A673 (cell line): Measurements from ENCODE around the gene TMEM131L. TPM values are rescaled to one million over a fixed set of nuclear protein-coding genes. Genes with fewer than 3 reads are reported as not detected.
A peak's percentile ranks its signal among the peaks of the same experiment; 100 is the strongest.
"Not testable (repeated sequence)": the region's sequence is repeated elsewhere in the genome, so short reads cannot be mapped to it uniquely, and the experiment has no call there.

Experiments used
- BruUV-seq: library from RNA; stranded (reverse); fragments of 400-500 nt; replicated peaks from 2 replicates; lab custom pipeline; 2021; lab: Mats Ljungman, UMichigan
- CTCF ChIA-PET: fragments of 300-600 bp; sonication (Branson Sonifier 250); formaldehyde crosslinking; loops from one replicate; lab custom pipeline; 2022; ENCODE audit warnings: antibody characterized with exemption; lab: Charles Lee
- POLR2A ChIA-PET: fragments of 300-600 bp; sonication (Branson Sonifier 250); formaldehyde crosslinking; loops from one replicate; lab custom pipeline; 2022; ENCODE audit warnings: antibody characterized with exemption; ENCODE audit not compliant: low non-redundant PET; lab: Charles Lee
- DNase-seq: peaks from one replicate; pipeline ENCODE4 v3.0.0-alpha.2; 2015; ENCODE audit warnings: low spot score
- H3K27ac ChIP-seq: fragments of 200-600 bp; sonication (generic); 2 replicates; pipeline ENCODE4 v1.5.1; 2016; ENCODE audit warnings: mixed run types, low read depth, mild to moderate bottlenecking, mixed read lengths, antibody characterized with exemption, low read length; ENCODE audit not compliant: poor library complexity, severe bottlenecking
- H3K27me3 ChIP-seq: fragments of 200-600 bp; sonication (generic); replicated peaks from 2 replicates; pipeline ENCODE4 v1.6.1; 2017; ENCODE audit warnings: mixed run types, low read depth, mild to moderate bottlenecking, mixed read lengths, antibody characterized with exemption, low read length; ENCODE audit not compliant: insufficient read depth, poor library complexity
- H3K36me3 ChIP-seq: fragments of 200-600 bp; sonication (generic); 2 replicates; pipeline ENCODE4 v1.6.1; 2016; ENCODE audit warnings: mixed run types, mild to moderate bottlenecking, mixed read lengths, antibody characterized with exemption, low read length; ENCODE audit not compliant: insufficient read depth, poor library complexity, severe bottlenecking
- H3K4me1 ChIP-seq: fragments of 200-600 bp; sonication (generic); 2 replicates; pipeline ENCODE4 v1.6.1; 2017; ENCODE audit warnings: mixed run types, mild to moderate bottlenecking, mixed read lengths, antibody characterized with exemption, low read length; ENCODE audit not compliant: insufficient read depth, poor library complexity, severe bottlenecking
- H3K4me3 ChIP-seq: fragments of 200-600 bp; sonication (generic); 2 replicates; pipeline ENCODE4 v1.5.1; 2016; ENCODE audit warnings: low read depth, mixed run types, mild to moderate bottlenecking, mixed read lengths, low read length; ENCODE audit not compliant: poor library complexity, severe bottlenecking
- H3K9me3 ChIP-seq: fragments of 200-600 bp; sonication (generic); 2 replicates; pipeline ENCODE4 v1.6.1; 2016; ENCODE audit warnings: mixed run types, low read depth, mild to moderate bottlenecking, mixed read lengths, antibody characterized with exemption, low read length; ENCODE audit not compliant: poor library complexity, severe bottlenecking
- CTCF ChIP-seq: fragments of 300-800, 200-600 bp; sonication (generic); conservative IDR thresholded peaks from 2 replicates; pipeline ENCODE4 v1.5.1; 2017; ENCODE audit warnings: low read depth, mild to moderate bottlenecking, antibody characterized with exemption, low read length, moderate library complexity, mixed read lengths
- EZH2 ChIP-seq: fragments of 200-600 bp; sonication (generic); IDR thresholded peaks from 2 replicates; pipeline ENCODE4 v1.6.1; 2017; ENCODE audit warnings: borderline replicate concordance, low read depth, mild to moderate bottlenecking, mixed read lengths, antibody characterized with exemption, low read length; ENCODE audit not compliant: poor library complexity, severe bottlenecking
- intact Hi-C: fragments of 100-400 bp; cut with micrococcal nuclease; formaldehyde crosslinking; loops from one replicate; pipeline ENCODE4 v1.10.0; 2022; ENCODE audit not compliant: unreplicated experiment
- total RNA-seq: library from RNA; stranded (reverse); gene quantifications from 2 replicates; pipeline ENCODE4 v1.2.3, GENCODE V29; 2021

The TMEM131L gene
- total RNA-seq, 1 experiment from 2014 or later, result 18.4 TPM

- Histone ChIP-seq H3K27ac (no peak overlapping the region), H3K9me3 (no peaks in the 10 kb centered on the region), H3K4me1 (no peaks in the 10 kb centered on the region), H3K36me3 (no peaks in the 10 kb centered on the region), H3K4me3 (no peak overlapping the region), H3K27me3 (no peaks in the 10 kb centered on the region)
- TF ChIP-seq CTCF (no peak), EZH2 (no peak)
- DNase-seq, result no peak
- no TSS peak for BruUV-seq
- intact Hi-C loops, result no loop called here
- CTCF ChIA-PET, result no interaction called here
- POLR2A ChIA-PET, result no interaction called here
Measured at GRCh38 chr4:153458969-153459368, 7.2 kb upstream of the TMEM131L start.

- CTCF ChIA-PET, H3K27me3 ChIP-seq, H3K27ac ChIP-seq, H3K9me3 ChIP-seq, DNase-seq, H3K36me3 ChIP-seq, H3K4me3 ChIP-seq, BruUV-seq, POLR2A ChIA-PET: not testable (repeated sequence)
- intact Hi-C loops, result loop anchor here (10.0 kb wide), 1 partner anchor 113 kb away; no protein-coding TSS in a partner anchor
- peaks cover 11% of the 10 kb centered on the region for H3K4me1 ChIP-seq
Measured at GRCh38 chr4:153461549-153461948, 4.6 kb upstream of the TMEM131L start.

GRCh38 chr4:153464068-153464467, 2.1 kb upstream of the TMEM131L start:
- no TSS peak for BruUV-seq
- ChIA-PET CTCF (no interaction called here), POLR2A (no interaction called here)

More at GRCh38 chr4:153464068-153464467, 2.1 kb upstream of the TMEM131L start:
- Histone ChIP-seq H3K4me1 (peaks cover 31% of the 10 kb centered on the region), H3K9me3 (no peaks in the 10 kb centered on the region), H3K4me3 (no peak overlapping the region), H3K27ac (no peak overlapping the region), H3K27me3 (no peaks in the 10 kb centered on the region), H3K36me3 (no peaks in the 10 kb centered on the region)
- intact Hi-C loops, result loop anchor here (2.0 to 10.0 kb wide), 2 partner anchors 111 to 119 kb away; partner anchors contain the start of gene MND1
- DNase-seq, result peak; percentile 44
- TF ChIP-seq EZH2 (no peak), CTCF (no peak)
